HG02759 (cell line): ENCODE measurements around the gene NCAM2.
"Not testable (repeated sequence)": the region's sequence is repeated elsewhere in the genome, so short reads cannot be mapped to it uniquely, and the experiment has no call there.

Source experiments
- ATAC-seq: cut with Tn5 transposase; IDR thresholded peaks from one replicate; pipeline ENCODE4 v1.9.1; 2021; ENCODE audit warnings: mild to moderate bottlenecking, moderate library complexity; ENCODE audit not compliant: unreplicated experiment

NCAM2 gene

GRCh38 chr21:21290751-21291150, 292.5 kb downstream of the NCAM2 start:
- ATAC-seq = no peak

DNA sequence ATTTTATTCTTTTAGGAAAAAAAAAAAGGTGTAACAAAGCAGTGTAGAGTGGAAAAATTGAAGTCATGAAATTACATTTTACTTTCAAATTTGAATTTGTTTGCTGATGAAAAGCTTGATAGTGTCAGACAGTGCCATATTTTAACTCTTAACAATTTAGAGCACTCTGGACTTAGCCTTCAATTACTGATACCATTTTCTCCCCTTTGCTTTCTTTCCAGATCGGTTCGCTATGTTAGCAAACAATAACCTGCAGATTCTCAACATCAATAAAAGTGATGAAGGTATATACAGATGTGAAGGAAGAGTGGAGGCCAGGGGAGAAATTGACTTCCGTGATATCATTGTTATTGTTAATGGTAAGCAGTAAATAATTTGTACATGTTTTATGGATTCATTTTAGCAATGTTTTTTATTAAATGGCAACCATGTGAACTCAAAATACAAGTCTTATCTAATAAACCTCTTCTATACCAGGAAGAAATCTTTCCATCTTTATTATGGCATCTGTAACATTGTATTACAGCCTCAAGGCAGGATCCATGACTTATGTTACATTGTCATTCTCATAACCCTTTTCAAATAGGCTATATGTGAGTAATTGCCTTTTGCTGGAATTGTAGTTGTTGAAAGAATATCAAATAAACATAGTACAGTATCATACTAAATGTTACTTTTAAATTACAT, 293.8 kb downstream of the NCAM2 start:
- no peak for ATAC-seq

DNA sequence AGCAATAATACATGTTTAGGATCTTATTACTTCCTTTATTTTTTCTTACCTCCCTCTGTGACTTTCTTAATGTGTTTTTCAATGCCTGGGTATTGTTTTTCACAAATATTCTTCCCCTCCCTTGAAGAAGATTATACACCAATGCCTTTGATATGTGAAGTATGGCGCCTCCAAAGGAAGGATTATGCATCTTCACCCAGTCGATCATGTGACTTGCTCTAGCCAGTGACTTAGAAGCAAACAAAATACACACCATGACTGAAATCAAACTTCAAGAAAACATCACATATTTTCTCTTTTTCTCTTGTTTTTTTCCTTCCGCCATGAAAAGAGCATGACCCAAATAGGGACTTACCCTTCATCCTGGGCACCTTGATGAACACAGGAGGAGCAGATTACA, 297.1 kb downstream of the NCAM2 start:
- no peak for ATAC-seq

- ATAC-seq = no peak
Observed at GRCh38 chr21:21297211-21297610, 299.0 kb downstream of the NCAM2 start.

DNA sequence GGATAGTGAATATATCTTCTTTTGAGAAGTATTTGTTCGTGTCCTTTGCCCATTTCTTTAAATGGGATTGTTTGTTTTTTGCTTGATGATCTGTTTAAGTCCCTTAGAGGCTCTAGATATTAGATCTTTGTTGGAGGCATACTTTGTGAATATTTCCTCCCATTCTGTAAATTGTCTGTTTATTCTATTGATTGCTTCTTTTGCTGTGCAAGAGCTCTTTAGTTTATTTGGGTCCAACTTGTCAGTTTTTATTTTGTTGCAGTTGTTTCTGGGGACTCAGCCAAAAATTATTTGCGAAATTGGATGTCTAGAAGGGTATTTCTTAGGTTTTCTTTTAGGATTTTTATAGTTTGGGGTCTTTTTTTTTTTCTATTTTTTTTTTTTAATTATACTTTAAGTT, 302.8 kb downstream of the NCAM2 start:
- ATAC-seq = no peak

DNA sequence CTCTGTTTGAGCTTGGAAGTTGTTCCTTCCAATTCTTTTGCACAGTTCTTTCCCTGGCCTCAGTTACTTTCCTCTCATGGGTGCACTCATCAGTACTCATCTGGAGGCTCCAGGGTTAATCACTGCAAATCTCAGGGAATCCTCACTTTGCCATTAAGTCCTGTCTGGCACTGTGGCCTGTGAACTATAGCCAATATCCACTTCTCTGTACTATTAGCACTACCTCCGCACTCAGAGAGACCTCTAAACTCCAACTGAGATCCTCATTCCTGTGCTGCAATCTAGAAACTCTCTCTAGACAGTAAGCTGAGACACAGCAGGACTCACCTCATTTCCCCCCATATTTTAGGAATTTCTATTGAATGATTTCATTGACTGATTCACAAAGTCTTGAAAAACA, 311.3 kb downstream of the NCAM2 start:
- ATAC-seq = no peak

- no peak for ATAC-seq
Observed at GRCh38 chr21:21324297-21324696, 326.1 kb downstream of the NCAM2 start.

GRCh38 chr21:21332492-21332891, 334.3 kb downstream of the NCAM2 start:
- no peak for ATAC-seq

DNA sequence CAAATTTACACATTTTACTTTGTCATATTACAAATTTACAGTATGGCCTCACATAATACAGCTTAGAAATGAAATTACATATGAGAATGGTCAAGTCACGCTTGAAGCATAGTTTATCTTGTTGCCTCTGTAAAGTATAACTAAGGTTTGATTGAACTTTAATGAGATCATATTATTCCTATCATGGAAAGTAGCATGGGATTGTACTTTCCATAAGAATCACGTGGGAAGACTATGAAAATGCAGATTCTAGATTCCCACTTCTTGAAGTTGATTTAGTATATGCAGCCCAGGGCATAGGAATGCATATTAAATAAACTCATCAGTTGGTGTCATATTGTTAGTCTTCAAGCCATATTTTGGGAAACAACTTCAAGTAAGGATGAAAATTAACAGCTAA, 342.8 kb downstream of the NCAM2 start:
- ATAC-seq = no peak

- ATAC-seq = no peak
Observed at GRCh38 chr21:21345296-21345695, 347.1 kb downstream of the NCAM2 start.

GRCh38 chr21:21345872-21346271, 347.7 kb downstream of the NCAM2 start:
- no peak for ATAC-seq

GRCh38 chr21:21366277-21366676, 368.1 kb downstream of the NCAM2 start:
- no peak for ATAC-seq

DNA sequence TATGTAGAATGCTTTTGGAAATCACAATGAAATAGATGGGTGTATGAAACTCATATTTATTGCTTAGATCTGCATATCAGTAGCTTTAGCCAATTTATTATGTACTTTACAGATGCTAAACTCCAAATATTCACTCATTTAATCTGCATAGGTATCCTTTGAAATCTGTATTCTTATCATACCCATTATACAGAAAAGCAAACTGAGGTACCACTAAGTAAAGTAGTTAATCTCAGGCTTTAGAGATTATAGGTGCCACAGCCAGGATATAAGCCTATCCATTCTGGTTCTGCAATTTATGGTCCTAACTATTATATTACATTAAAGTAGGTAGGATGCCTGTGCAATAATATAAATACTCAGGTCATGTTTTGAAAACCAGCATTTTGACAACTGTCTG, 369.4 kb downstream of the NCAM2 start:
- ATAC-seq = no peak

DNA sequence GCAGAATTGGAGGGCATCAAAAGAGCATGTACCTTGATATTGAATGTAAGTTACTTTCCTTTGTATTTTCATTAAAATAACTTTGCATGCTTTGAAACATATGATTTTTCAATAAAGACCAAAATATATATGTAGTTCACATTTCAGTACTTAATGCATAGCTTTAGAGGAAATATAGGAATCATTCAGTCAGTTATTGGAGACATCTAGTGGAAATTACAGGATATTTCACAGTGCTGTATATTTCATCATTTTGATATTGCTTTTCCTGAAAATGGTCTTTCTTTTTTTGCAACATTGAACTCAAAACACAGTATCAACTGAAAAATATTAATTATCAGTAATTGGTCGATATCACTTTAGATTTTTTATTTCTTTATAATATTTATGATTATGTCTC, 375.8 kb downstream of the NCAM2 start:
- ATAC-seq = no peak

GRCh38 chr21:21383126-21383525, 384.9 kb downstream of the NCAM2 start:
- ATAC-seq = no peak

GRCh38 chr21:21384977-21385376, 386.8 kb downstream of the NCAM2 start:
- ATAC-seq = no peak

GRCh38 chr21:21385404-21385803, 387.2 kb downstream of the NCAM2 start:
- ATAC-seq = no peak

DNA sequence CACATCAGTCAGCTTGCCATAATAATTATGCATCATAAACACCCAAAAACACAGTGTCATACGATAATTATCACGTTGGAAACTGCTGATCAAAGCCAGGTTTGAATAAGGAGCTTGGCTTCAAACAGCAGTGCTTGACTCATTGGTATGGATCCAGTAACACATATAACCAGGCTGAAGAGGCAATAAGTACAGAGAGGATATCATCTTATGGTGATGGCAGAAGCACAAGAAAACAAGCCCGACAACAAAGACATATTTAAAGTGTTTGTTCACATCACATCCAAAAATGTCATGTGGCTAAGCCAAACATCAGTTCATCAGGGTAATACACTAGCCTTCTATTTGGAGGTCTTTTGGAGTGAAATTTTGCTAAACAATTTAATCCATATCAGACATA, 389.7 kb downstream of the NCAM2 start:
- no peak for ATAC-seq

GRCh38 chr21:21394064-21394463, 395.9 kb downstream of the NCAM2 start:
- ATAC-seq = no peak

GRCh38 chr21:21396424-21396823, 398.2 kb downstream of the NCAM2 start:
- ATAC-seq = no peak

DNA sequence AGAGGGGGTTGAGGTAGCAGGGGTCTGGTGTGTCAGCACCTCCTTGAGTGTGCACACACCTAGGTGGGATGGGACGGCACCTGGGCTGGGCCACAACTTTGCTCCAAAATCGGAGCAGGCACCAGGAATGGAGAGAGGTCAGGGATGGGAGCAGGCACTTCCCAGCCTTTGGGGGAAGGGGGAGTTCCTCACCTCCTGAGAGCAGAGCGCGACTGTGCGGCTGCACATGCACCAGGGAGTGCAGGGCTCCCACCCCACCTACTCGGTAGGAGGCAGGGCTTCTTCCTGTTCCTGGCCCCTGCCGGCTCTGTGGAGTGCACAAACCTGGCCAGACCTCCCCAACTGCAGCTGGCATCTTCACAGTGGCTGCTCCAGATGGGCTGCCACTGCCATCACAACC, 399.3 kb downstream of the NCAM2 start:
- no peak for ATAC-seq

GRCh38 chr21:21401444-21401843, 403.2 kb downstream of the NCAM2 start:
- no peak for ATAC-seq

GRCh38 chr21:21402187-21402586, 404.0 kb downstream of the NCAM2 start:
- ATAC-seq = not testable (repeated sequence)
